Type B pancreatic cell (in vitro differentiated cells): Measurements from ENCODE around the gene SLC34A2. TPM values are rescaled to one million over a fixed set of nuclear protein-coding genes. Genes with fewer than 3 reads are reported as not detected.
"Not testable (repeated sequence)": the region's sequence is repeated elsewhere in the genome, so short reads cannot be mapped to it uniquely, and the experiment has no call there.

ENCODE experiments used
- DNase-seq: peaks from one replicate; pipeline ENCODE4 v3.0.0; 2021; ENCODE audit warnings: mixed read lengths; ENCODE audit not compliant: unreplicated experiment; ENCODE audit errors: extremely low spot score
- H3K27ac Mint-ChIP-seq: 2 replicates; pipeline ENCODE4 v1.8.0; 2021; ENCODE audit warnings: mild to moderate bottlenecking, mixed read lengths
- H3K27me3 Mint-ChIP-seq: 2 replicates; pipeline ENCODE4 v1.8.0; 2021; ENCODE audit warnings: mixed read lengths
- H3K36me3 Mint-ChIP-seq: 2 replicates; pipeline ENCODE4 v1.8.0; 2021; ENCODE audit warnings: mixed read lengths
- H3K4me1 Mint-ChIP-seq: one replicate; pipeline ENCODE4 v1.8.0; 2021; ENCODE audit warnings: mixed read lengths; ENCODE audit not compliant: unreplicated experiment
- H3K4me3 Mint-ChIP-seq: 2 replicates; pipeline ENCODE4 v1.8.0; 2021; ENCODE audit warnings: mild to moderate bottlenecking, mixed read lengths
- H3K9me3 Mint-ChIP-seq: 2 replicates; pipeline ENCODE4 v1.8.0; 2021; ENCODE audit warnings: mixed read lengths
- long read RNA-seq: library from polyadenylated mRNA; unstranded; transcript quantifications from one replicate; pipeline ENCODE4 v2.0.0, GENCODE V29; 2020
- total RNA-seq: library from RNA; stranded (reverse); gene quantifications from 2 replicates; pipeline ENCODE4 v1.2.1, GENCODE V29; 2021; ENCODE audit warnings: low replicate concordance
- TF ChIP-seq, protein P1 (sequence below): fragments of 200-600 bp; sonication (generic); conservative IDR thresholded peaks from 2 replicates; pipeline ENCODE4 v1.5.0; 2021; ENCODE audit warnings: antibody characterized with exemption, mild to moderate bottlenecking

SLC34A2 gene, protein sequence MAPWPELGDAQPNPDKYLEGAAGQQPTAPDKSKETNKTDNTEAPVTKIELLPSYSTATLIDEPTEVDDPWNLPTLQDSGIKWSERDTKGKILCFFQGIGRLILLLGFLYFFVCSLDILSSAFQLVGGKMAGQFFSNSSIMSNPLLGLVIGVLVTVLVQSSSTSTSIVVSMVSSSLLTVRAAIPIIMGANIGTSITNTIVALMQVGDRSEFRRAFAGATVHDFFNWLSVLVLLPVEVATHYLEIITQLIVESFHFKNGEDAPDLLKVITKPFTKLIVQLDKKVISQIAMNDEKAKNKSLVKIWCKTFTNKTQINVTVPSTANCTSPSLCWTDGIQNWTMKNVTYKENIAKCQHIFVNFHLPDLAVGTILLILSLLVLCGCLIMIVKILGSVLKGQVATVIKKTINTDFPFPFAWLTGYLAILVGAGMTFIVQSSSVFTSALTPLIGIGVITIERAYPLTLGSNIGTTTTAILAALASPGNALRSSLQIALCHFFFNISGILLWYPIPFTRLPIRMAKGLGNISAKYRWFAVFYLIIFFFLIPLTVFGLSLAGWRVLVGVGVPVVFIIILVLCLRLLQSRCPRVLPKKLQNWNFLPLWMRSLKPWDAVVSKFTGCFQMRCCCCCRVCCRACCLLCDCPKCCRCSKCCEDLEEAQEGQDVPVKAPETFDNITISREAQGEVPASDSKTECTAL
- total RNA-seq: 25.7 and 112 TPM in 2 replicates
- long read RNA-seq, full-length matches to known transcripts: 3 of 16 reads
- long read RNA-seq, partial matches to known transcripts: 2 of 16 reads
- long read RNA-seq, other reads (novel, unspliced or antisense): 11 of 16 reads

DNA sequence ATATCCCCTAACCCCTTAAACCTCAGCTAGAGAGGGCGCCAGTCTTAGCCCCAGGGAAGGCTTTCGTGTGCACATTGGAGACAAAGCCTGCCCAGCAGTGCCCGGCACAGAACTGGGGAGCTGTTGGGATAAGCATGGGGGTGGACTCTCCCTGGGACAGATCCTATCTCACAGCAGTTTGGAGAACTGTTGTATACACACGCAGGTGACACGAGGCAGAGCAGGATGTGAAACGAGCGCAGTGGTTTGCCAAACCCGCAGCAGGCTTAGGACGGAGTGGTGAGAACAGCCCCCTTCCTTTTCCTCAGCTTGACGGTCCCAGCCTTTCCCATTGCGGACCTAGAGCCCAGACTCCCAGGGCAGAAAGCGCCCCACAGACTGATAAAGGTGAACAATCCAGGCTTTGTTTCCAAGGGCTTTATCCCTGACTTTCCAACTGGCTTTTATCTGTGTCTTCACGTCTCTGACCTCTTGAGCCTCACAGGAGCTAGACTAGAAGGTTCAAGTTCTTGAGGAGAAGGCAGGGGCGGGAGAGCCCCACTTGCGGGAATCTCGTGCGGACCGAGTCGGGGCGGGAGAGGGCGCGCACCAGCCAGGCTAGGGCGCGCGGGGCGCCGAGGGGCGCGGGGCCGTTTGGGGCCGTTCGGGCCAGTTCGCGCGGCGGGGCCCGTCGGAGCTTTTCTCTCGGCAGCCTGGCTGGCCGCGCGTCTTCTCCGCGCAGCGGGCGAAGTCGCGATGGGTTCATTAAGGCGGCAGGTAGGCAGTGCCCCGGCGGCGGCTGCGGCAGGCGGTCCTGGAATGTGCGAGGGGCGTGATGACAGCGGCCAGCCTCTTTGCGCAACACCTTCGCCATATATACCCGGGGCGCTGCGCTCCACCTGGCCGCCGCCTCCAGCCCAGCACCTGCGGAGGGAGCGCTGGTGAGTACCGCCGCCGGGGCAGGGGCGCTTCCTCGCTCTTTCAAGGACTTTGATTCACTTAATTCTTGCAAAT is at the start of gene SLC34A2:
Gene SLC34A2 (plus strand): TSS at position 881 of the 993 bp plus-strand sequence. CDS start 6,650 bp downstream, outside the sequence.
- Mint-ChIP-seq H3K4me1 (peaks cover 14% of the 10 kb centered on the region), H3K27me3 (peaks cover 49% of the 10 kb centered on the region), H3K27ac (peak within 1 kb of the TSS; percentile 55), H3K4me3 (peak within 1 kb of the TSS; percentile 85), H3K9me3 (no peaks in the 10 kb centered on the region), H3K36me3 (no peaks in the 10 kb centered on the region)
- peak; percentile 72 for DNase-seq
- TF ChIP-seq, protein P1, sequence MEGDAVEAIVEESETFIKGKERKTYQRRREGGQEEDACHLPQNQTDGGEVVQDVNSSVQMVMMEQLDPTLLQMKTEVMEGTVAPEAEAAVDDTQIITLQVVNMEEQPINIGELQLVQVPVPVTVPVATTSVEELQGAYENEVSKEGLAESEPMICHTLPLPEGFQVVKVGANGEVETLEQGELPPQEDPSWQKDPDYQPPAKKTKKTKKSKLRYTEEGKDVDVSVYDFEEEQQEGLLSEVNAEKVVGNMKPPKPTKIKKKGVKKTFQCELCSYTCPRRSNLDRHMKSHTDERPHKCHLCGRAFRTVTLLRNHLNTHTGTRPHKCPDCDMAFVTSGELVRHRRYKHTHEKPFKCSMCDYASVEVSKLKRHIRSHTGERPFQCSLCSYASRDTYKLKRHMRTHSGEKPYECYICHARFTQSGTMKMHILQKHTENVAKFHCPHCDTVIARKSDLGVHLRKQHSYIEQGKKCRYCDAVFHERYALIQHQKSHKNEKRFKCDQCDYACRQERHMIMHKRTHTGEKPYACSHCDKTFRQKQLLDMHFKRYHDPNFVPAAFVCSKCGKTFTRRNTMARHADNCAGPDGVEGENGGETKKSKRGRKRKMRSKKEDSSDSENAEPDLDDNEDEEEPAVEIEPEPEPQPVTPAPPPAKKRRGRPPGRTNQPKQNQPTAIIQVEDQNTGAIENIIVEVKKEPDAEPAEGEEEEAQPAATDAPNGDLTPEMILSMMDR: no peak

DNA sequence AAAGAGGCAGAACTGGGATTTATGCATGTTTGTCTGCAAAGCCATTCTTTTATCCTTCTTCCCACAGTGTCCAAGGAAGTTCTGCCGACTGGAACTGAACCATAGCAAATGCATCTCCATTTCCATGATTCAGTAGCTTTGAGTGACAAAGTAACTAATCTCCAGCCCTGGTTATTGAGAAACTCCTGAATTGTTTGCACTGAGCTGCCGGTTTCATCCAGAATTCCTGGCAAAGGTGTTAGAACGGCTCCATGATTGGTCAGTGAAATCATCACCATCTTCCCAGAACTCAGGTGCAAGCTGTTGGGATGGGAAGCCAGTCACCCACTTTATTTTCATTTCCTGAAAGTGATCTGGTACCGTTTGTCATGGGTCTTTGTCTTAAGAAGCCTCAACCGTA is 47.0 kb upstream of the SLC34A2 start:
- H3K27ac Mint-ChIP-seq: no peak overlapping the region
- no peak overlapping the region for H3K4me3 Mint-ChIP-seq
- no peak for DNase-seq
- H3K4me1 Mint-ChIP-seq: peaks cover 5% of the 10 kb centered on the region
- no peaks in the 10 kb centered on the region for H3K36me3 Mint-ChIP-seq
- no peaks in the 10 kb centered on the region for H3K9me3 Mint-ChIP-seq
- H3K27me3 Mint-ChIP-seq: no peaks in the 10 kb centered on the region
- TF ChIP-seq, protein P1: no peak

DNA sequence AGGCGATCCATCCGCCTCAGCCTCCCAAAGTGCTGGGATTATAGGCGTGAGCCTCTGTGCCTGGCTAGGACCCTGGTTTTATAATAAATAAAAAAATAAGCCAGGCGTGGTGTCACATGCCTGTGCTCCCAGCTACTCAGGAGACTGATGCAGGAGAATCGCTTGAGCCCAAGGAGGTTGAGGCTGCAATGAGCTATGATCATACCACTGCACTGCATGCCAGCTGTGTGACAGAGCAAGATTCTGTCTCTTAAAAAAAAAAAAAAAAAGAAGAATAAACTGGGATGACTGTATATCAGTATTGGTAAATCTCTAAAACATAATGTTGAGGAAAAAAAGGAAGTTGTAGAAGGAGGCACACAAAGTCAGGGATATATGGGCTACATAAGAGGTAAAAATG is 45.7 kb upstream of the SLC34A2 start:
- TF ChIP-seq, protein P1: no peak
- no peak overlapping the region for H3K27ac Mint-ChIP-seq
- DNase-seq: no peak

DNA sequence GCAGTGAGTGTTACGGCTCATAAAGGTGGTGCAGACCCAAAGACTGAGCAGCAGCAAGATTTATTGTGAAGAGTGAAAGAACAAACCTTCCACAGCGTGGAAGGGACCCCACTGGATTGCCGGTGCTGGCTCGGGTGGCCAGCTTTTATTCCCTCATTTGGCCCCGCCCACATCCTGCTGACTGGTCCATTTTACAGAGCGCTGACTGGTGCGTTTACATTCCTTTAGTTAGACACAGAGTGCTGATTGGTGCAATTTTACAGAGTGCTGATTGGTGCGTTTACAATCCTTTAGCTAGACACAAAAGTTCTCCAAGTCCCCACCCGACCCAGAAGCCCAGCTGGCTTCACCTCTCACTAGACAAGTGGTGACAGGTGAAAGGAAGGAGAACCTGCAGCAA is 42.0 kb upstream of the SLC34A2 start:
- DNase-seq, H3K36me3 Mint-ChIP-seq, H3K4me1 Mint-ChIP-seq, H3K4me3 Mint-ChIP-seq, H3K27ac Mint-ChIP-seq, H3K27me3 Mint-ChIP-seq, H3K9me3 Mint-ChIP-seq: not testable (repeated sequence)

More for the DNA sequence above, 45.7 kb upstream of the SLC34A2 start:
- Mint-ChIP-seq H3K4me1 (peaks cover 5% of the 10 kb centered on the region), H3K4me3 (no peak overlapping the region), H3K36me3 (no peaks in the 10 kb centered on the region), H3K27me3 (no peaks in the 10 kb centered on the region), H3K9me3 (no peaks in the 10 kb centered on the region)

DNA sequence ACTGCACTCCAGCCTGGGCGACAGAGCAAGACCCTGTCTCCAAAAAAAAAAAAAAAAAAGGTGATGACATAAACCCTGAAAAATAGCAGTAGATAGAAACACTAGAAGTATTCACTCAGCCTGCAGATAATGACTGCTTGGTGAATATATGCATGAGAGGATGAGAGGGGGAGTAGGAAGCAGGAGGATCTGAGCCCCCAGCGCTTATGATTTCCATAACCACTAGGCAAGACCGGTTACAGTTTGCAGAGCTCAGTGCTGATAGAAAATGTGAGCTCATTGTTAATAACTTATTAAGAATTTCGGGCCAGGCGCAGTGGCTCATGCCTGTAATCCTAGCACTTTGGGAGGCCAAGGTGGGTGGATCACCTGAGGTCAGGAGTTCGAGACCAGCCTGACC is 40.8 kb upstream of the SLC34A2 start:
- H3K27me3 Mint-ChIP-seq: no peaks in the 10 kb centered on the region
- no peak overlapping the region for H3K4me3 Mint-ChIP-seq
- DNase-seq: no peak
- H3K27ac Mint-ChIP-seq: no peak overlapping the region
- H3K36me3 Mint-ChIP-seq: no peaks in the 10 kb centered on the region
- H3K4me1 Mint-ChIP-seq: no peaks in the 10 kb centered on the region
- peaks cover 4% of the 10 kb centered on the region for H3K9me3 Mint-ChIP-seq
- TF ChIP-seq, protein P1: no peak
